DMS79 treated with DMSO at 0.1 percent for 48 hours (cell line): Measurements from ENCODE around the gene DNAJB13.
"Not testable (repeated sequence)": the region's sequence is repeated elsewhere in the genome, so short reads cannot be mapped to it uniquely, and the experiment has no call there.

ENCODE experiments used
- DNase-seq: peaks from one replicate; lab custom pipeline; 2025; lab: John Stamatoyannopoulos, UW

The DNAJB13 gene, protein sequence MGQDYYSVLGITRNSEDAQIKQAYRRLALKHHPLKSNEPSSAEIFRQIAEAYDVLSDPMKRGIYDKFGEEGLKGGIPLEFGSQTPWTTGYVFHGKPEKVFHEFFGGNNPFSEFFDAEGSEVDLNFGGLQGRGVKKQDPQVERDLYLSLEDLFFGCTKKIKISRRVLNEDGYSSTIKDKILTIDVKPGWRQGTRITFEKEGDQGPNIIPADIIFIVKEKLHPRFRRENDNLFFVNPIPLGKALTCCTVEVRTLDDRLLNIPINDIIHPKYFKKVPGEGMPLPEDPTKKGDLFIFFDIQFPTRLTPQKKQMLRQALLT

DNA sequence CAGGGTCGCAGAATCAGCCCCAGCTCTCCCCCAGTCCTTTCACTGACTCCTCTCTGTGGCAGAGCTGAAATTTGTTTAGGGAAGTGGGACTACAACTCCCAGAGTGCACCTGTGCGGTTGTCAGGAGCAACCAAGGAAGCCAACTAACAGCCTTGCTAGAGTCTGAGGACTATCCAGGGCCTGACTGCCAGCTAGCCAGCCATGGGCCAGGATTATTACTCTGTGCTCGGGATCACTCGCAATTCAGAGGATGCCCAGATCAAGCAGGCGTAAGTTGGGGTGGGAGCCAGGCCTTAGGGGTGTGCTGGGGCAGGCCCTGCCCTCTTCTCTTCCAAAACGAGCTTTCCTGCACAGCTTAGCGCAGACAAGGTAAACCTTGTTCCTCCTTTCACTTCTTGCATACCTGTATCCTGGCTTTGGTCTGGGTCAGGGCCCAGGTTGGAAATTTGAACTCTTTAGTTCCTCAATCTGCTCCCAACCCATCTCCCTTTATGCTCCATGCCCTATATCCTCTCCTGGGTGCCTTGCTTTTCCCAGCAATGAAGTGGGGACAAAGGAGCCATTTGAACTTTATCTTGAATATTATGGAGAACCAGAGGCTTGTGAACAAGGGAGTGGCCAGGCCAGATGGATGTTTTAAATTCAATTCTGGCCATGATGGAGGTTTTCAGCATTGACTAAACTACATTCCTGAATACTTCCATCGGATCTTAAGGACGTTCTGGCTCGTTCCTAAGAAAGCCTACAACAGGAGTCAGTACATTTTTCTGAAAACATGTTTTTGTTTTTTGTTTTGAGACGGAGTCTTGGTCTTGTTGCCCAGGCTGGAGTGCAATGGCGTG is at the start of gene DNAJB13:
Gene DNAJB13, plus strand, starts transcription at position 158 of the 842 bp plus-strand sequence. Its CDS starts 44 bp downstream, at position 202.
- DNase-seq: peak; percentile 61

DNA sequence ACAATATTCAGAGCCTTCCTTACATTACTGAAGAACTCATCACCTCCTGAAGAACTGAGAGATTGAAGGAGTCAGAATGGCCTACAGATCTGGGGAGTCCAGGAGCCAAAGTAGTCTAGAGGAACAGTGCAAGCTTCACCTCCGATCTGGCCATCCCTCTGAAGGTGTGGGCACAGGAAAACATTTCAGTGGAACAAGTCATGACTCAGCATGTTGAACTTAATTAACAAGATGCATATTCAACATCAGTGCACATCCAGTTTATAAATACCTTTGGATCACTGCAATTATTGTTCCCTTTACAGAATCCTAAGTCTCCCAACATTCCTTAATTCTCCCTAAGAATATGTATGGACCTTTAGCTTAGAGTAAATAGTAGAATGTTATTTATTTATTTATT is 48.5 kb upstream of the DNAJB13 start:
- DNase-seq: no peak

DNA sequence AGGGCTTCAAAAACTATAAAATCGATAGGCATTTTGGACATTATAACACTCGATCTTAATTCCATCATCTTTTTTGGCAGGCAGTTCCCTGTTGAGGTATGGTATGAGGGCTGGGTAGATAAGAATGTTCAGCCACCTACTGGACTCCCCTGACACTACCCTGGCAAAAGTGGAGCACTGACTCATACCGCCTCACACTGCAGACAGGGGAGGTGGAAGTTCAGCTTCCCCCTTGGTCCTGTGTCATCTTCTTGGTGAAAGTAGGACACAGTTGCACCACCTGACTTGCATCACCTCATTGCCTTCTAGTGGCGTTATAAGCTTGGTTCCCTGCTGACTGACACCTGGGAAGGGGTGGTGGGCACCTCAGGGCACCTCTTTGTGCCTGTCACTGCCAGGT is 43.6 kb upstream of the DNAJB13 start:
- DNase-seq: no peak

DNA sequence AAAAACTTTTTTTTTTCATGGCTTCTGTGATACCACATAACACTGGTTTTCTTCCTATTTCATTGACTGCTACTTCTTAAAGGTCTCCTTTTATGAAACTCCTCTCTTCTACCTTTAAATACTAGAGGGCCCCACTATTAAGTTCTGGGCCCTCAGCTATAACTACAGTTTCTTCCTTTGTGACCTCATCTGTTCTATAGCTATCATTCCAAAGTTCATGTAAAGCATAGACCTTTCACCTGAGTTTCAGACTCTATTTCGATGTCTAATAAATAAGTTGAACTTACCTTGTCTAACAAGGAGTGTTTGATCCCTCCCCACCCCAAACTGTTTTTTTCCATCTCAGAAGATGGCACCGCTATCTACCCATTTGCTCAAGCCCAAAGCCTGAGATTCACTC is 38.8 kb upstream of the DNAJB13 start:
- DNase-seq: no peak

DNA sequence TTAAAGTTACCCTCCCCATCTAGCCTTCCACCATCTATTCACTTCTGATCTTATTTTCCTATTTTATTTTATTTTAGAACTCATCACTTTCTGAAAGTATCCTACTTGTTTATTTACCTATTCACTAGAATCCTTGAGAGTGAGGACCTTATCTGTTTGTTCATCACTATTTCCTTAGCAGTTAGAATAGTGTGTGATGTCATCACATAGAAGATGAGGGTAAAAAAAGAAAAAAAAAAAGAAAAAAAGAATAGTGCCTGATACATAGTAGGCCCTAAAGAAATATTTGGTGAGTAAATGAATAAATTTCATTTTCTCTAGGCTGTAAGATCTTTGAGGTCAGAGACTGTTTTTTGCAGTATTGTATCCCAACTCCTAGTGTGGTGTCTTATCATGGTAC is 37.4 kb upstream of the DNAJB13 start:
- no peak for DNase-seq

DNA sequence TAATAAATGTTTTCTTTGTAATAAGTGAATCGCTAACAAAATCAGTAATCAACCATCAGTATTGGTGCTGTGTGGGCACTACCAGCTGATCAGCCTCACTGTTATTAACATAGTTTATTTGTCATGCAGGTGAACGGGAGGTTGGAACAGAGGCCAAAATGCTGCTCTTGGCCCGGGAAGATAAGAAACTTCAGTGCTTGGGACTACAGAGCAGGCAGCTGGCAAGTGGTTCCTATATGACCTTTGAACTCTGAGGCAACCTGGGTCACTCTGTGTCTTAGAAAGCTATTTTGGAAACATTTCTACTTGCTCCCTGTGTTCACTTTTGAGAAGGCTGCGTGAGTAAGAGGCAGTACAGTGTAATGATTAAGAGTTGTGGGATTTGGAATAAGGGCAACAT is 36.5 kb upstream of the DNAJB13 start:
- no peak for DNase-seq

DNA sequence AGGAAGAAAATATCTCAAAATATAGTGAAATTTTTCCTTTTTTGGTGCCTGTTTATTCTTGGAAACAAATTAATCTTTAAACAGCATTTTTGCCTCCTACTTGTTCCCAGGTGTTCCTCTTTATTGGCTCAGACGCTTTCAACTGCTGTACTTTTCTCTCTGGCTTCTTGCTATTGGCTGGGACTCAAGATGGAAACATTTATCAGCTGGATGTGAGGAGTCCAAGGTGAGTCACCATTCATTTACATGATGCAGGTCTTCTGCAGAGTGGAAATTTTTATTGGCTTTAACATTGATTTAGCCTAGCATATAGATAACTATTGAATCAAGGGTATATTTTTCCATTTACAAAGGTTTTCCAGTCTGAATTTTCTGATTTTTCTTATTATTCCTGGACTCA is 34.4 kb upstream of the DNAJB13 start:
- no peak for DNase-seq

DNA sequence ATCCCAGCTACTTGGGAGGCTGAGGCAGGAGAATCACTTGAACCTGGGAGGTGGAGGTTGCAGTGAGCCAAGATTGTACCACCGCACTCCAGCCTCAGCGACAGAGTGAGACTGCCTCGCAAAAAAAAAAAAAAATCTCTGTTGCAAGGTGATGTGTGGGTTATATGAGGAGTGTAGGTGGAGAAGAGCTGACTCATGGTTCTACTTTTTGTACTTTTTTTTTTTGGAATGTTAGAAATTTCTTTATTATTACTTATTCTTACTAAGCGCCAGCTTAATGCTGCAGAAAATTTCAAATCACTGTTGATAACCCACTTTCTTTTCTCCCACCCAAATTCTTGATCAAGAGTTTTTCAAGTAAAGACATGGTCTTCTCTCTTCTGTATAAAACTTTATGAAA is 29.6 kb upstream of the DNAJB13 start:
- DNase-seq: no peak

DNA sequence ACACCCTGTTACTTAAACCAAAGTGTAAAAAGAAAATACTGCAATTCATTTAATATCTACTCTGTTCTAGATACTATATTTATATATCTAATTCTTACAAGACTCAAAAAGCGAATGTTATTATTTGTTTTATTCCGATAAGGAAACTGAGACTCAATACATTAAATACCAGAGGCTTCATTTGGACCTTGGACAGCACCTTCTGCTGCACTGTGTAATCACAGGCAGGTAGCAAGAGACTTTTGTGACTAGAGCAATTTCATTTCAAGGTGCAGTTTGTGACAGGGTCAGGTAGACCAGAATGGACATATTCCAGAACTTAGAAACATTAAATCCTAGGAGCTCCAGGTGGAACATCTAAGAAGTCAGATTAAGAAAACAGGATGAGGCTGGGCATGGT is 21.4 kb upstream of the DNAJB13 start:
- no peak for DNase-seq

DNA sequence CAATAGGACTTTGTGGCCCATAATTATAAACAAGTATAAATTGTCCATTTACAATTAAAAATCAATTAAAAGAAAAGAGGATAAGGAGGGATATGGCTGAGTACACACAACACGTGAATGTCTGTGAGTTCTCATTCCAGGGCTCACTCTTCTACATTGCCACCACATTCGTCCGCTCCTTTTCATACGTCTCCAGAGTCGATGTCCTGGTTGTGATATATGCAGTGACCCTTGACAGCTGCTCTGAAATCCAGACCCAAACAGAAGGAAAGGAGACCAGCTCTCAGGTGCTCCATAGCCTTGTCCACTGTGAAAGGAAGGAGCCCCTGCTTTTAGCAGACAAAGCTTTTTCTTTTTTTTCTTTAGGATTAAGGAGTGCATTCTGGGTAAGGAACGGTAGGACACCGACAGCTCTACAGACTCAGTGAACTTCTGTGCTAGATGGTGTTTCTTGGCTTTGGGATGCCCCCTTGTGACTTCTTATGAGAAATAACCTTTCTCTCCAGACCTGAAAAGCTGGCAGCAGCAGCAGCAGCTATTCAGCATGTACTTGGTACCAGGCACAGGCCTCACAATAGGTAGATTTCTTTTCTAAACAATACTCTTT is 19.7 kb upstream of the DNAJB13 start:
- DNase-seq: peak; percentile 90

DNA sequence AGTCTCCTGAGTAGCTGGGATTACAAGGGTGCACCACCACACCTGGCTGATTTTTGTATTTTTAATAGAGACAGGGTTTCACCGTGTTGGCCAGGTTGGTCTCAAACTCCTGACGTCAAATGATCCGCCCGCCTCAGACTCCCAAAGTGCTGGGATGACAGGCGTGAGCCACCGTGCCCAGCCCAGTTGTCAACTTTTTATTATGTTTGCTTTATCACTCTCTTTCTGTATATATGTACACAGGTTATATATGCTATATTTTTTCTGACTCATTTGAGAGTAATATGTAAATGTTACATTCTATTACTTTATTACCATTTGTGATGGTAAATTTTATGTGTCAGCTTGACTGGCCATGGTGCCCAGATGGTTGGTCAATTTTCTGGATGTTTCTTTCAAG is 18.9 kb upstream of the DNAJB13 start:
- DNase-seq: no peak

DNA sequence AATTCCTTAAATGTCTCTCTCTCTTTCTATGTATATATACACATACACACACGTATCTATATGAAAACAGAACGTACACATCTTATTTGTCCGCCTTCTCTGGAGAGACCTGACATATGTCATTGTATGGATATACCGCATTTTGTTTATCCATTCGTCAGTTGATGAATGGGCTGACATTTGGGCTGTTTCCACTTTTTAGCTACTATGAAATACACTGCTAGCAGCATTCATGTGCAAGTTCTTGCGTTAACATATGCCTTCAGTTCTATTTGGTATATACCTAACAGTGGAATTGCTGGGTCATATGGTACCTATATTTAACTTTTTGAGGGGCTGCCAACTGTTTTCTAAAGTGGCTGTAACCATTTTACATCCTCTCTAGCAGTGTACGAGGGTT is 18.0 kb upstream of the DNAJB13 start:
- no peak for DNase-seq

DNA sequence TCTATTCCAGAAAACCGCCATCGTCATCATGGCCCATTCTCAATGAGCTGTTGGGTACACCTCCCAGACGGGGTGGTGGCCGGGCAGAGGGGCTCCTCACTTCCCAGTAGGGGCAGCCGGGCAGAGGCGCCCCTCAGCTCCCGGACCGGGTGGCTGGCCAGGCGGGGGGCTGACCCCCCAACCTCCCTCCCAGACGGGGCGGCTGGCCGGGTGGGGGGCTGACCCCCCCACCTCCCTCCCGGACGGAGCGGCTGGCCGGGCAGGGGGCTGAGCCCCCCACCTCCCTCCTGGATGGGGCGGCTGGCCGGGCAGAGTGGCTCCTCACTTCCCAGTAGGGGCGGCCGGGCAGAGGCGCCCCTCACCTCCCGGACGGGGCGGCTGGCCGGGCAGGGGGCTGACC is 14.8 kb upstream of the DNAJB13 start:
- DNase-seq: not testable (repeated sequence)

DNA sequence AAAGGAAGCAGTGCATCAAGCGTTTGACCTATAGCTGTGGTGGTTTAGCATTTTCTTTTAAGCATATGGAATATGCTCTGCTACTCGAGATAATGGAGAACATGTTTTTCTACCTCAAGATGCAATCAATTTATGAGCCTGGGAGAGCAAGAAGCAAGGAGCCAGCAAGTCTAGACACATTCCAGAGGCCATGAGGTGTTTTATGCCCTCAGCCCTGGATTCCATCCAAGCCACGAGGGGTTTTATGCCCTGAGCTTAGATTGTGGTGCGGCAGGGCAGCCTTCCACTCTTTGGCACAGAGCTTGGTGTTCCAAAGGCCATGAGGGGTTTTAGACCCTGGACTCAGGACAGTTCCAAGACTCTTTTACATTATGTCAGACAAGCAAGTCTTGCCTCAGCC is 11.7 kb upstream of the DNAJB13 start:
- peak; percentile 60 for DNase-seq

DNA sequence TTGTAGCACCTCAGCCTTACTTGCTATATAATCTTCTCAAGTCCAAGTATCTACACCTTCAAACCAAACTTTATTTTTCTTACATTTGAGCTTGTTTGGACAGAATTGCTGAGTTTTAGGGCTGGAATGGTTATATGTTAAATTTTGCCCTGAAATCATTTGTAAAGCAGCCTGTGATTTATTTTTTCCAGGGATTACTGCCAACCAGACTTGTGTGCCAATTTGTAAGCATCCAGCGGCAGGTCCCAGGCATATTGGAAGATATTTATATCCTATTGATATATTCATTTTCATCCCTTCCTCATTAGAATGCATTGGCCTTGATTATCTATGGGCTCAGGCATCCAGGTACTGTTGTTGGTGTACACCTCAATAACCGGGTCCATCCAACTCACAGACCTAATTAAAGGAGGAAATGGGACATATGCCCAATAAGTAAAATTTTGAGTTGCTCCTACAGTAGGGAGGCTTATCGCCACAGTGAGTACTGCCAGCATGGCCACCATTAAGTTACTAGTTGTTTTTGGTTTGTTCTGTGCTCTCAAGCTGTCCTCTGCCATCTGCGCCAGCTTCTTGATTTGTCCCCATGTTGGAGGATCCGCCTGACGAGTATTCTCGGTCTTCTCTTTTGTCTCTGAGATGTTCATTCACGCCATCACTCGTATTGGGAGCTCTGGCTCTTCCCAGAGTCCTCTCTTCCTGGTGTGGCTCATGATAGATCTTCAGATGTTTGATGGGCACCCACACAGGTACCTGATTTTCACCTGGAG is 9.8 kb upstream of the DNAJB13 start:
- DNase-seq: no peak

DNA sequence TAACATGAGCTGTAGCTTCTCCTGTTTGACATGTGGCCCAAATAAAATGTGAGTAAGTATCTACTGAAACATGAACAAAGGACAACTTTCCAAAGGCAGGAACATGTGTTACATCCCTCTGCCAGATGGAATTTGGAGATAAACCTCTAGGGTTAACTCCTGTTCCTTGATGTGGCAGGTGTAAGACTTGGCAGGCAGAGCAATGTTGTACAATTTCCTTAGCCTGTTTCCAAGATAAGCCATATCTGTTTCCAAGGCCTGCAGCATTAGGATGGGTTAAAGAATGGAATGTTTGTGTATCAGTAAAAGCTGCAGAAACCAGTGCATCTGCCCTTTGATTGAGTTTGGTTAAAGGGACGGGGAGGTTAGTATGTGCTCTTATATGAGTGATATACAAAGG is 8.8 kb upstream of the DNAJB13 start:
- no peak for DNase-seq

DNA sequence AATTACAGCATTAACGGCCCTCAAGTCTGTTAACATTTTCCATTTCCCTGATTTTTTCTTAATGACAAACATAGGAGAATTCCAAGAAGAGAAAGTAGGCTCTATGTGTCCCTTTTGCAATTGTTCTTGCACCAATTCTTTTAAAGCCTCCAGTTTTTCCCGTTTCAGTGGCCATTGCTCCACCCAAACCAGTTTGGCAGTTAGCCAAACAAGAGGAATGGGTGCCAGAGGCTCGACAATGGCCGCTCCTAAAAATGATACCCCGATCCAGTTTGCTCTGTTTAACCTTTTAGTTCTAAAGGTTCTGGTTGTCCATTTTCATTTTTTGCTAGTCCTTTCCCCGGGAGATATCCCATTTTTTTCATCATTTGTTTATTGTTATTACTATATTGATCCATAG is 6.7 kb upstream of the DNAJB13 start:
- no peak for DNase-seq

DNA sequence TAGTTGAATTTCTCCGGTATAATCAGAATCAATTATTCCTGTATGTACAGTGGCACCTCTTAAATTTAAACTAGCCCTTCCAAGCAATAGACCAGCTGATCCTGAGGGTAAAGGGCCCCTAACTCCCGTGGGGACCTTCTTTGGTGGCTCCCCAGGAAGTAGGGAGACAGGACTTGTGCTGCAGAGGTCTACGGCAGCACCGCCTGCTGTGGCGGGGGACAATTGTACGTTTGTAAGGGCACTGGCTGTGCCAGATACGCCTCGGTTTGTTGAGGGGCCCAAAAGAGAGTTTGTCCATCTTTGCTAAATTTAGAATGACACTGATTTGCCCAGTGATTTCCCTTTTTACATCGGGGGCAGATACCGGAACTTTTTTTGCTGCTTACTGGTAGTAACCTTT is 5.9 kb upstream of the DNAJB13 start:
- DNase-seq: no peak

DNA sequence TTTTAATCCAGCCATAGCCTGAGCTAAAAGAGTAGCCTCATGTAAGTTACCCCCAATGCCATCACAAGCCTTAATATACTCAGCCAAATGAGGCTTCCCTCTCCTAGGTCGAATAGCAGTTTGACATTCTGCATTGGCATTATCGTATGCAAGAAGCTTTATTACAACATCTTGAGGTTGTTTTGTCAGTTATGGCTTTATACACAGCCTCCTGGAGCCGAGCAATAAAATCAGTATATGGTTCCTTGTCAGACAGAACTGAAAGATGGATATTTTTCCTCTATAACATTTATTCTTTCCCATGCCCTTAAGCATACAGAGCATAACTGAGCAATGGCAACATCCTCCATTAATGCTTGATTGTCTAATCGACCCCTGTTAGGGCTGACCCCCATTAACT is 5.4 kb upstream of the DNAJB13 start:
- DNase-seq: no peak

DNA sequence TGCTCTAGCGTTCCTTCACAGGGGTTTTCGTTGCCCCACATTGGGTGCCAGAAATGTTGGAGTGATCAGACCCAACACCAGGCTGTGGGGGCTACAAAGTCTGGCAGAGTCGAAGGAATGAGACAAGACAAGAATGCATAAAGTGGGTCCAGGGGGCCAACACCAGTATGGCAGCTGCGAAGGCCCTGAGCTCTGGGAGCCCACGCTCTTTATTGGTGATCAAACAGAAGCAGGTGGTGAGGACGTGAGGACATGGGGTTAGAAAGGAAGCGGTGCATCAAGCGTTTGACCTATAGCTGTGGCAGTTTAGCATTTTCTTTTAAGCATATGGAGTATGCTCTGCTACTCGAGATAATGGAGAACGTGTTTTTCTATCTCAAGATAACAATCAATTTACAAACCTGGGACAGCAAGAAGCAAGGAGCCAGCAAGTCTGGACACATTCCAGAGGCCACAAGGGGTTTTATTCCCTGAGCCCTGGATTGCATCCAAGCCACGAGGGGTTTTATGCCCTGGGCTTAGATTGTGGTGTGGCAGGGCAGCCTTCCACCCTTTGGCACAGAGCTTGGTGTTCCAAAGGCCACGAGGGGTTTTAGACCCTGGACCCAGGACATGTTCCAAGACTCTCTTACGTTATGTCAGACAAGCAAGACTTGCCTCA is 3.9 kb upstream of the DNAJB13 start:
- DNase-seq: peak; percentile 54

DNA sequence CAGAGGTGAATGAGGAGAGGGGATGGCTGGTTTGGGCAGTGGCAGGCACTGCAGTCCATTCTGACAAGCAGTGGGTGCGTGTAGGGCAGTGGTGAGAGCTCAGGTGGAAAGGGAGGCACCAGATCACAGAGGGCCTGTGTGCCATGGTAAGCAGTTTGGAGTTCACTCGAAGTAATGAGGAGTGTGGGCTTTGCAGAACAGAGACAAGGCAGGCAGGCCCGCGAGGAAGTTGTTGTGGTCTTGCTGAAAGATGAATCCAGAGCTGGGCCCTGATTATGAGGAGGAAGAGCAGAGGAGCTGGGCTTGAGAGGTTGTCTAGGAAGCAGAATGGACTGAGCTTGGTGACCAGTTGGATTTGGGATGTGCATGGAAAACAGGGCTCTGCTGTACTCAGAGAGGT is 1.6 kb upstream of the DNAJB13 start:
- no peak for DNase-seq

DNA sequence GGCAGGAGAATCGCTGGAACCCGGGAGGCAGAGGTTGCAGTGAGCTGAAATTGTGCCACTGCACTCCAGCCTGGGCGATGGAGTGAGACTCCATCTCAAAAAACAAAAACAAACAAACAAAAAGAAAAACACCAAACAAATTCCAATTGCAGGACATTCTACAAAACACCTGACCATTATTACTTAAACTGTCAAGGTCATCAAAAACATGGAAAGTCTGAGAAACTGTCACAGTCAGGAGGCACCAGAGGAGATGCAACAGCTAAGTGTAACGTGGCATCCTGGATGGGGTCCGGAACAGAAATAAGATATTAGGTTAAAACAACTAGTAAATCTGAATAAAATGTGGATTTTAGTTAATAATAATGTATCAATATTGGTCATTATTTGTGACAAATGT is 914 bp upstream of the DNAJB13 start:
- DNase-seq: no peak
